ENCODE results near the gene ZNF644.

ZNF644 gene

GRCh38 chr1:91036894-91037829 lies 15.3 kb upstream of the ZNF644 start:
- Histone ChIP-seq H3K4me3 (ENCODE audit: low read length) (no peak overlapping the region), H3K4me2 (ENCODE audit: low read depth, low read length) (no peak overlapping the region), H3K4me1 (ENCODE audit: low read length) (no peaks in the 10 kb centered on the region), H3K27ac (ENCODE audit: low read length) (no peak overlapping the region), H2AFZ (ENCODE audit: low read length) (no peak overlapping the region), H3K9ac (ENCODE audit: low read length) (no peak overlapping the region), H3K36me3 (replicated peaks; ENCODE audit: insufficient read depth, low read length) (no peaks in the 10 kb centered on the region), H3K79me2 (ENCODE audit: low read length) (no peaks in the 10 kb centered on the region), H3K9me3 (replicated peaks; ENCODE audit: insufficient read depth, low read length) (no peaks in the 10 kb centered on the region), H3K27me3 (replicated peaks; ENCODE audit: insufficient read depth, low read length) (no peaks in the 10 kb centered on the region), H3F3A (ENCODE audit: insufficient read depth, low read length) (no peaks in the 10 kb centered on the region), H3K9me2 (replicated peaks; ENCODE audit: insufficient read depth, low read length) (no peaks in the 10 kb centered on the region), H4K20me1 (ENCODE audit: insufficient read depth, low read length) (no peaks in the 10 kb centered on the region)
- no peak for TF ChIP-seq EZH2 (optimal IDR thresholded peaks at IDR 0.05; ENCODE audit: low read depth, low read length)
- no peak for DNase-seq

- Histone ChIP-seq H3F3A (ENCODE audit: insufficient read depth, low read length) (no peaks in the 10 kb centered on the region), H3K27ac (ENCODE audit: low read length) (no peak overlapping the region), H2AFZ (ENCODE audit: low read length) (no peak overlapping the region), H3K9me3 (replicated peaks; ENCODE audit: insufficient read depth, low read length) (no peaks in the 10 kb centered on the region), H3K9ac (ENCODE audit: low read length) (no peak overlapping the region), H3K4me3 (ENCODE audit: low read length) (no peak overlapping the region), H3K4me1 (ENCODE audit: low read length) (no peaks in the 10 kb centered on the region), H3K27me3 (replicated peaks; ENCODE audit: insufficient read depth, low read length) (no peaks in the 10 kb centered on the region), H3K36me3 (replicated peaks; ENCODE audit: insufficient read depth, low read length) (no peaks in the 10 kb centered on the region), H4K20me1 (ENCODE audit: insufficient read depth, low read length) (no peaks in the 10 kb centered on the region), H3K9me2 (replicated peaks; ENCODE audit: insufficient read depth, low read length) (no peaks in the 10 kb centered on the region), H3K79me2 (ENCODE audit: low read length) (no peaks in the 10 kb centered on the region), H3K4me2 (ENCODE audit: low read depth, low read length) (no peak overlapping the region)
- DNase-seq: no peak
- TF ChIP-seq EZH2 (optimal IDR thresholded peaks at IDR 0.05; ENCODE audit: low read depth, low read length) (no peak), EZH2phosphoT487 (IDR thresholded peaks at IDR 0.05; ENCODE audit: low read length) (no peak), CTCF (IDR thresholded peaks at IDR 0.05; ENCODE audit: low read length) (no peak)
Measured at GRCh38 chr1:91032349-91032748, 10.5 kb upstream of the ZNF644 start.

GRCh38 chr1:91031081-91031480 lies 9.2 kb upstream of the ZNF644 start:
- Histone ChIP-seq H4K20me1 (ENCODE audit: insufficient read depth, low read length) (no peaks in the 10 kb centered on the region), H3K27ac (ENCODE audit: low read length) (no peak overlapping the region), H3K9ac (ENCODE audit: low read length) (no peak overlapping the region), H3K4me1 (ENCODE audit: low read length) (0 out of 2 replicates have a peak, but pooled peaks cover 6% of the 10 kb centered on the region), H2AFZ (ENCODE audit: low read length) (no peak overlapping the region), H3K36me3 (replicated peaks; ENCODE audit: insufficient read depth, low read length) (no peaks in the 10 kb centered on the region), H3K4me2 (ENCODE audit: low read depth, low read length) (no peak overlapping the region), H3K9me3 (replicated peaks; ENCODE audit: insufficient read depth, low read length) (no peaks in the 10 kb centered on the region), H3K27me3 (replicated peaks; ENCODE audit: insufficient read depth, low read length) (no peaks in the 10 kb centered on the region), H3F3A (ENCODE audit: insufficient read depth, low read length) (no peaks in the 10 kb centered on the region), H3K4me3 (ENCODE audit: low read length) (no peak overlapping the region), H3K79me2 (ENCODE audit: low read length) (no peaks in the 10 kb centered on the region), H3K9me2 (replicated peaks; ENCODE audit: insufficient read depth, low read length) (no peaks in the 10 kb centered on the region)
- no peak for DNase-seq
- TF ChIP-seq EZH2 (optimal IDR thresholded peaks at IDR 0.05; ENCODE audit: low read depth, low read length) (no peak), EZH2phosphoT487 (IDR thresholded peaks at IDR 0.05; ENCODE audit: low read length) (no peak), CTCF (IDR thresholded peaks at IDR 0.05; ENCODE audit: low read length) (no peak)

DNA sequence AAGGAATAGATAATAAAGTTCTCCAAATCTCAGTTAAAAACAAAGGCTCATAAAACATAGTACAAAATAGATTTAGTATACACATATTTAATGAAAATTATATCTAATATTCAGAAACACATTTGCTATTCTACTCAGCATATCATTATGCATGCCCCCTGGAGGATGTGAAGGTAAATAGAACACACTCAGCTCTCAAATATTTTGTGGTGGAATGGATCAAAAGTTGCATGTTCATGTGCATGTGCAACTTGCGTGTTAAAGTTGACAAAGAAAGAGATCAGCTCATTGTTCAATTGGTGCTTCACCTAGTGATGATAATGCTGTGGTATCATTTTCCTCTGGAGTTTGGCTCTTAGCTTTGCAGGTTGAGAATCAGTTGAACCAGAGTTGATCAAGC lies 4.9 kb upstream of the ZNF644 start:
- H3K79me2 ChIP-seq (ENCODE audit: low read length): no peaks in the 10 kb centered on the region
- no peak overlapping the region for H3K9ac ChIP-seq (ENCODE audit: low read length)

More for the DNA sequence above, 4.9 kb upstream of the ZNF644 start:
- peak overlapping the region; percentile 37 for H3K4me3 ChIP-seq (ENCODE audit: low read length)
- no peaks in the 10 kb centered on the region for H3K9me3 ChIP-seq (replicated peaks; ENCODE audit: insufficient read depth, low read length)
- H3K4me2 ChIP-seq (ENCODE audit: low read depth, low read length): peak overlapping the region; percentile 65; the same call in 1 of the 2 replicates
- peaks cover 13% of the 10 kb centered on the region; the same call in 1 of the 2 replicates for H3F3A ChIP-seq (ENCODE audit: insufficient read depth, low read length)
- TF ChIP-seq EZH2phosphoT487 (IDR thresholded peaks at IDR 0.05; ENCODE audit: low read length) (no peak), CTCF (IDR thresholded peaks at IDR 0.05; ENCODE audit: low read length) (peak; percentile 48), EZH2 (optimal IDR thresholded peaks at IDR 0.05; ENCODE audit: low read depth, low read length) (no peak)
- no peaks in the 10 kb centered on the region for H3K27me3 ChIP-seq (replicated peaks; ENCODE audit: insufficient read depth, low read length)
- peak overlapping the region; percentile 31; the same call in 1 of the 2 replicates for H3K27ac ChIP-seq (ENCODE audit: low read length)
- H3K36me3 ChIP-seq (replicated peaks; ENCODE audit: insufficient read depth, low read length): no peaks in the 10 kb centered on the region
- H3K9me2 ChIP-seq (replicated peaks; ENCODE audit: insufficient read depth, low read length): no peaks in the 10 kb centered on the region
- no peaks in the 10 kb centered on the region for H4K20me1 ChIP-seq (ENCODE audit: insufficient read depth, low read length)
- peak overlapping the region; percentile 16; the same call in 1 of the 2 replicates for H2AFZ ChIP-seq (ENCODE audit: low read length)
- H3K4me1 ChIP-seq (ENCODE audit: low read length): peaks cover 12% of the 10 kb centered on the region
- DNase-seq: peak; percentile 32
